Inflammatory macrophage treated with lipopolysaccharide for 1 hour (primary cell): Measurements from ENCODE around the gene C1orf198.

Experiments used
- DNase-seq, 2 donors: peaks; one replicate each; pipeline ENCODE4 v3.0.0-alpha.2; 2020 to 2022

Gene C1orf198

GRCh38 chr1:230867903-230868735 lies at the start of gene C1orf198:
Gene C1orf198, minus strand, starts transcription at chr1:230868521. Its CDS starts 9 bp downstream, at chr1:230868512.
- peak; percentile 27 to 54 for DNase-seq

- peak; percentile 45 to 93 for DNase-seq
Measured at GRCh38 chr1:230917284-230918135, 49.2 kb upstream of the C1orf198 start.

- no peak for DNase-seq
Measured at GRCh38 chr1:230916587-230917283, 48.4 kb upstream of the C1orf198 start.

- no peak for DNase-seq
Measured at GRCh38 chr1:230915078-230915477, 46.8 kb upstream of the C1orf198 start.

GRCh38 chr1:230913496-230913895 lies 45.2 kb upstream of the C1orf198 start:
- no peak for DNase-seq

- no peak for DNase-seq
Measured at GRCh38 chr1:230910755-230911117, 42.4 kb upstream of the C1orf198 start.

- no peak for DNase-seq
Measured at GRCh38 chr1:230909974-230910754, 41.8 kb upstream of the C1orf198 start.

GRCh38 chr1:230907472-230908205 lies 39.3 kb upstream of the C1orf198 start:
- no peak for DNase-seq

GRCh38 chr1:230906226-230906625 lies 37.9 kb upstream of the C1orf198 start:
- no peak for DNase-seq

GRCh38 chr1:230905733-230906132 lies 37.4 kb upstream of the C1orf198 start:
- DNase-seq = no peak

- DNase-seq = no peak
Measured at GRCh38 chr1:230902349-230902923, 34.1 kb upstream of the C1orf198 start.

GRCh38 chr1:230901671-230902070 lies 33.4 kb upstream of the C1orf198 start:
- no peak for DNase-seq

- DNase-seq = no peak
Measured at GRCh38 chr1:230900984-230901383, 32.7 kb upstream of the C1orf198 start.

GRCh38 chr1:230899841-230900251 lies 31.5 kb upstream of the C1orf198 start:
- DNase-seq = no peak

- DNase-seq = no peak
Measured at GRCh38 chr1:230898748-230899147, 30.4 kb upstream of the C1orf198 start.

- DNase-seq = no peak
Measured at GRCh38 chr1:230898144-230898543, 29.8 kb upstream of the C1orf198 start.

GRCh38 chr1:230896779-230897178 lies 28.5 kb upstream of the C1orf198 start:
- no peak for DNase-seq

GRCh38 chr1:230895452-230895851 lies 27.1 kb upstream of the C1orf198 start:
- DNase-seq = no peak

GRCh38 chr1:230894664-230895063 lies 26.3 kb upstream of the C1orf198 start:
- DNase-seq = no peak

GRCh38 chr1:230894032-230894431 lies 25.7 kb upstream of the C1orf198 start:
- DNase-seq = no peak

GRCh38 chr1:230892018-230892491 lies 23.7 kb upstream of the C1orf198 start:
- DNase-seq = no peak
